ENCODE results near the gene RFC2. TPM values are rescaled to one million over a fixed set of nuclear protein-coding genes. Genes with fewer than 3 reads are reported as not detected.

Gene RFC2
- polyA plus RNA-seq, 1 experiment = 11.3 TPM

DNA sequence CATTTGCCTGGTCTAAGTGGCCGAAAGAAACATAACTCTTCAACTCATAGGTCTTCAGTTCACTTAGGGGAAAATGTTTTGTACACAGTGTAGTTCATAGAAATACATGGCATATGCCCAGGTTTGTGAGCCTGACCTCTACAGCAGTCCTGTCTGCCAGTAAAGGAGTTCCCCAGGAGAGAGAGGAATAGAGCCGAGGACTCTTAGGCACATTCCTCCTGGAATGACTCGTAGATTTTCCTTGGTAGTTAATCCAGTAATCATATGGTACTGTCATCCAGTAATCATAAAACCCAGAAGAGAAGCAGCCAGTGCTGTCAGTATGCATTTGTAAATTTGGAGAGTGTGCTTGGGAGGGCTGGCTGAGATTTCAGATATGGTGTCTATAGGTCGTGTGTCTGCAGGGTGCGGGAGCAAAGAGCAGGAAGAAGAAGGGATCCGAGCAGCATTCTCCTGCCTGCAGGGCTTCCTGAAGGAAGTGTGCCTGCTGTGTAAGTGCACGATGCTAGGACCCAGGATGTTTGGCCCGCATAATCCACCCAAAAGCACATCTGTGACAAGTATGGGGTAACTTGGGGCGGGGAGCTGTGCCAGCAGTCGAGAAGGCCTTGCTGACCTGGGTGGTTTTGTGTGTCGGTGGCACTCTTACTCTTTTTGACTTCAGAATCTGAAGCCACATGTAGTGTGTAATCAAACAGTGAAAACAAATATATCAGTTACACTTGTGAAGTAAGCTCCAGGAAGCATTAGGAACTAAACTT is 66.1 kb downstream of the RFC2 start:
- Histone ChIP-seq H3K9me3 (ENCODE audit: control insufficient read depth, insufficient read depth, low read length) (no peaks in the 10 kb centered on the region), H3K4me3 (ENCODE audit: low read depth, low read length) (no peak overlapping the region), H3K27ac (ENCODE audit: low read depth, low read length) (peak overlapping the region; percentile 12), H3K27me3 (ENCODE audit: control insufficient read depth, insufficient read depth, low read length) (no peaks in the 10 kb centered on the region)
- DNase-seq (ENCODE audit: low read depth, low spot score) = no peak
- no peak for TF ChIP-seq CTCF (IDR thresholded peaks at IDR 0.05; ENCODE audit: low read depth, low read length)
- ChIA-PET CTCF (no interaction called here), POLR2A (no interaction called here)

DNA sequence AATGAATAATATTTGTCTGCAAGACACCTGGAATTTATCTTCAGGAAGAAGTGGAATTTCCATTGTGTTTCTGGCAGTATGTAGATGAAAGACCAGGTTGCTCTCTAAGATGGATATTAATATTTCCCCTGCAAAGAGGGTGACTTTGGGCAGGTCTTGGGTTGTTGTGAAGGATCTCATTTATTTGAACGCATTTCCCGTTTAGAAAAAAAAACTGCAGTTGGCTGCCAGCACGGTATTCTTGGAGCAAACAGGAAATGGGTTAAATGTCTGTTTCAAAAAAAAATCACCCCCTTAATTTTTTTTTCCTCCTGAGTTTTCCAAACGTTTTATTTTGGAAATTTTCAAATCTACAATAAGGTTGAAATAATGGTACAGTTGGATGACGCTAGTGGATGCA is 68.6 kb downstream of the RFC2 start:
- H3K4me3 ChIP-seq (ENCODE audit: low read depth, low read length) = no peak overlapping the region
- ChIA-PET POLR2A (no interaction called here), CTCF (interaction anchor here (0.6 to 2.6 kb wide), 2 partner anchors 21 to 118 kb away, joined by 9 to 11 read pairs; no protein-coding TSS in a partner anchor)
- H3K9me3 ChIP-seq (ENCODE audit: control insufficient read depth, insufficient read depth, low read length) = no peaks in the 10 kb centered on the region
- no peak for TF ChIP-seq CTCF (IDR thresholded peaks at IDR 0.05; ENCODE audit: low read depth, low read length)
- DNase-seq (ENCODE audit: low read depth, low spot score) = no peak
- H3K27ac ChIP-seq (ENCODE audit: low read depth, low read length) = no peak overlapping the region
- H3K27me3 ChIP-seq (ENCODE audit: control insufficient read depth, insufficient read depth, low read length) = no peaks in the 10 kb centered on the region

DNA sequence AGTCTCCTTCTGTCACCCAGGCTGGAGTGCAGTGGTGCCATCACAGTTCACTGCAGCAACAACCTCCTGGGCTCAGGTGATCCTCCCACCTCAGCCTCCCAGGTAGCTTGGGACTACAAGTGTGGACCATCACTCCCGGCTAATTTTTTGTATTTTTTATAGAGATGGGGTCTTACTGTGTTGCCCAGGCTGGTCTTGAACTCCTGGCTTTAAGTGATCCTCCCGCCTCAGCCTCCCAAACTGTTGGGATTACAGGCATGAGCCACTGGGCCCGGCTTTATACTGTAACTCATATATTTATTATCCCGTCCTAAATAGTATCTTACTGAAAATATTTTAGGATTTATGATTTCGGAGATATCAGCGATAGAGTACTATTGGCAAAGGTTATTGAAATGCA is 69.2 kb downstream of the RFC2 start:
- no peak for TF ChIP-seq CTCF (IDR thresholded peaks at IDR 0.05; ENCODE audit: low read depth, low read length)
- ChIA-PET CTCF (interaction anchor here (2.6 kb wide), 1 partner anchor 21 kb away, joined by 9 read pairs; no protein-coding TSS in a partner anchor), POLR2A (no interaction called here)
- Histone ChIP-seq H3K4me3 (ENCODE audit: low read depth, low read length) (no peak overlapping the region), H3K27me3 (ENCODE audit: control insufficient read depth, insufficient read depth, low read length) (no peaks in the 10 kb centered on the region), H3K27ac (ENCODE audit: low read depth, low read length) (no peak overlapping the region), H3K9me3 (ENCODE audit: control insufficient read depth, insufficient read depth, low read length) (no peaks in the 10 kb centered on the region)
- DNase-seq (ENCODE audit: low read depth, low spot score) = no peak

GRCh38 chr7:74183653-74184450 is 70.3 kb downstream of the RFC2 start:
- ChIA-PET CTCF (interaction anchor here (1.3 to 2.6 kb wide), 2 partner anchors 10 to 22 kb away, joined by 5 to 9 read pairs; no protein-coding TSS in a partner anchor), POLR2A (interaction anchor here (0.6 to 1.4 kb wide), 3 partner anchors 9 to 26 kb away, joined by 4 to 6 read pairs (median 5); partner anchors contain the start of genes EIF4H and LAT2)
- TF ChIP-seq CTCF (IDR thresholded peaks at IDR 0.05; ENCODE audit: low read depth, low read length) = peak; percentile 28; the same call in 1 of the 2 replicates
- no peak for DNase-seq (ENCODE audit: low read depth, low spot score)
- H3K4me3 ChIP-seq (ENCODE audit: low read depth, low read length) = no peak overlapping the region
- no peaks in the 10 kb centered on the region for H3K27me3 ChIP-seq (ENCODE audit: control insufficient read depth, insufficient read depth, low read length)
- no peak overlapping the region for H3K27ac ChIP-seq (ENCODE audit: low read depth, low read length)
- no peaks in the 10 kb centered on the region for H3K9me3 ChIP-seq (ENCODE audit: control insufficient read depth, insufficient read depth, low read length)
